ENCODE results near the gene SAMD14. TPM values are rescaled to one million over a fixed set of nuclear protein-coding genes. Genes with fewer than 3 reads are reported as not detected.

The SAMD14 gene
- polyA plus RNA-seq, 1 donor = 16.1 TPM

DNA sequence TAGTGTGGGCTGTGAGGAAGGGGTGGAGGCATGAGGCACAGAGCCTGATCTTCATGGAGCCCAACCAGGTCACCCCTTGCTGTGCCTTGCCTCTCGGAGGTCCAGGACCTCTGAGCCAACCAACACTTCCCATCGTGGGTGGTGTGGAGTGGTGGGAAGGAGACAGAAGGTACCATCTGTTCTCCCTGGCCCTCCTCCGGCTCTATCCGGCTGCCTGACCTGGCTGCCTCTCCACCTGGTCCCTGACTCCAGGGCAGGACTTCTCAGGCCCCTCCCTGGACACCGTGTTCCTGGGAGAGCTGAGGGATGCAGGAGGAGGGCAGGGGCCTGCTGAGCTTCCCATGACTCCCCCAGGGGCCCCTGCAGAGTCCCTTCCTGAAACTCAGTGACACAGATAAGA, 31.0 kb downstream of the SAMD14 start:
- no peak for DNase-seq

DNA sequence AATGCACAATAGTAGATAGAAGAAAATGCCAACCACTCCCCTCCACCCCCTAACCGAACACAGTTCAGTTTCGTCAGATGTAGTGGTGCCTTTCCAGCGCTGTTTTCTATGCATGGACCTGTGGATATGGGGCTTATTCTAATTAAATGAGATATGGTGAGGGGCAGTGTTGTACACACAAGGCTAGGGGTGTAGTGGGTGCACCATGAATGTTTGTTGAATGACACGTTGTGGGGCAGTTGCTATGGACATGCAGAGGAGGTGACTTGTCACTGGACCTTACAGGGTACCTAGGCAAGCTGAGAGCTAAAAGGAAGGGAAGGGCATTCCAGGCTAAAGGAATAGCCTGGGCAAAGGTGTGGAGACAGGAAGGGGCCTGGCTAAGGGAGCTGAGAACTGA, 31.4 kb downstream of the SAMD14 start:
- no peak for DNase-seq

DNA sequence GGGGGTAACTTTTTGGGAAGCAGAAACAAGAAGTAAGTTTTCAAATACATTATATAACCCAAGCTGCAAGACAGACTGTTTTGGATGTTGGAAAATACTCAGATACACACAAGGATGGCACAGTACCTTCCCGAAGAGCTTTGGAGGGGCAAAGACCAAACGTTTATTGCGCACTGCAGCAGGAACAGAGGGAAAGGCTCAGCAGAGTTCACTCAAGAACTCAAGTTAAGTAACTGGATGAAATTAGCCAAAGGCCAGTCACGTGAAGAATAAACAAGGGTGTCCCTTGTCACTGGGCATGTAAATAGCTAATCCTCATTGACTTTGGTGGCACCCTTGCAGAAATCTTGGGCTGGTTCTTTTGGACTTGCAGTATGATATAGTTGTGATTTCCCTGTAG, 32.0 kb downstream of the SAMD14 start:
- no peak for DNase-seq

DNA sequence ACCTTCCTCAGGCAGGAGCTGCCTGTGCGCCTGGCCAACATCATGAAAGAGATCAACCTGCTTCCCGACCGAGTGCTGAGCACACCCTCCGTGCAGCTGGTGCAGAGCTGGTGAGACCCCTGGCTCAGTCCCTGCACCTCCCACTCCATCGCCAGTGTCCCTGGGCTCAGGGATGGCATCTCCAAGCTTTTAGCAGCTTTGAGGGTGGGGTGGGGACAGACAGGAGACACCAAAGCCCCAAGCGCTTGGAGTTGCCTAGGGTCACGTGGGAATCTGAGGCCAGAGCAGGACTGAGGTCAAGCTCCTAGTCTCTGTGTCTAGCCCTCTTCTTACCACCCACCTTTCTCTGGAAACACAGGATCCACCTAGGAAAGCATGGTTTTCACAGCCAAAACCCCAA, 32.5 kb downstream of the SAMD14 start:
- DNase-seq = no peak

DNA sequence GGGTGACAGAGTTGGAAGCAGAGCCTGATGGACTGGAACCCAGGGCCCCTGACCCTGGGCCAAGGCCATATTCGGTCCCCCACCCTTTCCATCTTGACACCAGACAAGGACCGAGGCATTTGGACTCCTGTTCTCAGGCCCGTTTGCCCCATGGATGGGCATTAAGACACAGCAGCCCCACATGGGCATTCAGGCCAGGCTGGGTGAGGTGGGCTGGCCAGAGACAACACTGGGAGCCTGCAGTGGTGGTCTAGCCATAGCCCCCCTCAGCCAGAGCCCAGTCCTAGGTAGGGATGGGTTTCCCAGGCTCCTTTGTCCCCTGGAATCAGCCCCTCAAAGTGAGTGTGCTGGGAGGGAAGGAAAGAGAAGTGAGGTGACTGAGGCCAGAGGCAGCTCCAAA, 33.2 kb downstream of the SAMD14 start:
- no peak for DNase-seq

DNA sequence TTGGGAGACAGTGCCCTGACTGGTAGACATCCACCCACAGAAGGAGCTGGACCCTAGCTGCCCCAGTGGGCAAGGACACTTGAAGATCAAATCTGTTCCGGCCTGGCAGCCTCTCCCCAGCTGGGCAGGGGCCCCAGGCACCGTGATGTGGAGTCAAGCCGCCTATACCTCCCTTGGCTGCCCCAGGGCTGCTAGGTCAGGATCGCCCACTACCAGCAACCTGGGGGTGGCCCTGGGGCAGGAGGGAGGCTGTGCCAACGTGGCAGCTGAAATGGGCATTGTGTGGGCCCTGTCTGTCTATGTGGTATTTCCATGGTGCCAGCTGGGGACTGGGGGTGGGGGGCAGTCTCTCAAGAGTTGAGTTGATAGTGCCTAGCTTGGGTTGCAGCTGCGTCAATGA, 33.9 kb downstream of the SAMD14 start:
- DNase-seq = no peak

DNA sequence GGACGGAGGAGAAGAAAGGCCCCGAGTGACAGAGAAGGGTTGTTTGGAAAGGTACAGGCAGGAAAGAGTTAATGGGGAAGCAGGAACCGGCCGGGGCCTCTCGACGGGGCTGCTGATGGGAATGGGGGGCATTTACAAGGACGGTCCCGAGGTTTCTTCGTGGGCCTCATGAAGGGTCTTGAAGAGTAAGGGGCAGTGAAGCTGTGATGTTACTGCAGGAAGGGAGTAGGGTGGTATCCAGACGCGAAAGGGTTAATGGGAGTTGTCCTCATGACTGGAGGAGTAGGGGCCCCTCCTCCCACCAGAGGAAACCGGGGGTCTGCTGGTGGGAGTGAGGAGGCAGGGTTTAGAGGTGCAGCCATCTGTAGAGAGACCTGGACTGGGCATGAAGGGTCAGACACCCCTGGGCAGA, 34.3 kb downstream of the SAMD14 start:
- no peak for DNase-seq

DNA sequence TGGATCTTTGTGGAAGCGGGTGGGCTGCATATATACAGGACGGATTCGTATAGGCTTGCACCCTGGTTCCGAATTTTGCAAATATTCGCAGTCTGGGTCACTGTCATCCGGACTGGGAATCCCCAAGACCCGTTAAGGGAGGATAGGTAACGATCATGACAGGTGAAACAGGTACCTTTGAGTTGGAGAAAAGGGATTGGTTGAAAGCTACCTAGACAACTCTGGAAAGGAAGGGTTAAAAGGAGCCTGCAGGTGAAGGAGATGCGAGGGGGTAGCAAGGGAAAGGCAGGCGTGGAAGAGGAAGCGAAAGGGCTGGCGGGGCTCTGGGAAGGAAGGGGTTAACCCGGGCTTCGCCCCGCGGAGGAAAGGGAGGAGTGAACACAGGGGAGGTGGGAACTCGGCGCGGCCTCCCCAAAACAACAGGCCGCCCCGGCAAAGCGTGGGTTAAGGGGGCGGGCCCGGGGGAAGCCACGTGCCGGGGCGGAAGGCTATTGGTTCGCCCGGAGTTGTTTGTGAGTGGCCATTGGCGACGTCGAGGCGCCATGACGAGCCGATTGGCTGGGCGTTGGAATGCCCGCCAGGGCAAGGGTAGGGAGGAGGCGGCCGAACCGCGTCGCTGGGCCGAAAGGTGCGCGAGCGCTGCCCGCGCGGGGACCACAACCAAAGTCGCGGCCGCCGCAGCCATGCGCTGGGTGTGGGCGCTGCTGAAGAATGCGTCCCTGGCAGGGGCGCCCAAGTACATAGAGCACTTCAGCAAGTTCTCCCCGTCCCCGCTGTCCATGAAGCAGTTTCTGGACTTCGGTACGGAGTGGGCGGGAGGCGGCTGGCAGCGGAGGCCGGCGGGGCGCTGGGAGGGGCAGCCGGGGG, 35.0 kb downstream of the SAMD14 start, which contains the start of gene PDK2:
Gene PDK2, plus strand, starts transcription at position 599 of the 867 bp plus-strand sequence. Its CDS starts 85 bp downstream, at position 684.
- DNase-seq = peak; percentile 96

DNA sequence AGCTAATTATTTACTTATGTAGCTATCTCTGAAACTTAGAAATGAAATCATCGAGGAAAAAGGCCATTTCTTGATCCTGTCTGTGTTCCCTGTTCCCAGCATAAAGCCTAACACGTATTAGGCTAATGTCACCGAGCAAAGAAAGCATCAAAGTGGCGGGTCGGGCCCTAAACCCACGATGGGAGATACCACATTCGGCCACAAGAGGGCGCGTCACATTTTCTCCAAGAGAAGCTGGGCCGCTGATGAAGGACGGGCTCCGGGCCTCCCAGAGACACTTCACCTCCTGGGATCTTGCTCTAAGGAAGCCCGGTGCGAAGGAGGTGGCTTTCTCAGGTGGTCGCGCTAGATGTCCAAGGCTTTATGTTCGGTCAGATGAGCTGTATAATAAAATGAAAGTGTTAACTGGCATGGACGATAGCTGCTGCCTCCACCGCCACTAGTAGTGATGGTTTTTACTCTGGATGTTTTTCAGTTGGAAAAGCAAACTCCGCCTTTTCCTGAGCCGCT, 35.7 kb downstream of the SAMD14 start:
- peak; percentile 93 for DNase-seq

DNA sequence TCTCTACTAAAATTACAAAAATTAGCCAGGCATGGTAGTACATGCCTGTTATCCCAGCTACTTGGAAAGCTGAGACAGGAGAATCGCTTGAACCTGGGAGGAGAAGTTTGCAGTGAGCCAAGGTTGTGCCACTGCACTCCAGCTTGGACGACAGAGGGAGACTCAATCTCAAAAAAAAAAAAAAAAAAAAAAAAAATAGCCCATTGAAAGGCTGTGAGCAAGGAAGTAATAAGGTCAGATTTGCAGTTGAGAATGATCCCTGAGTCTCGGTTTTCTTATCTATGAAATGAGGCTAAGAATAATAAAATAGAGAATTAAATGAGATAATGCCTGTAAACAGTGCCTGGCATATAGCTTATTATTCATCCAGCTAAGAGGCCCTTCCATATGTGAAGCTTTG, 36.2 kb downstream of the SAMD14 start:
- no peak for DNase-seq

DNA sequence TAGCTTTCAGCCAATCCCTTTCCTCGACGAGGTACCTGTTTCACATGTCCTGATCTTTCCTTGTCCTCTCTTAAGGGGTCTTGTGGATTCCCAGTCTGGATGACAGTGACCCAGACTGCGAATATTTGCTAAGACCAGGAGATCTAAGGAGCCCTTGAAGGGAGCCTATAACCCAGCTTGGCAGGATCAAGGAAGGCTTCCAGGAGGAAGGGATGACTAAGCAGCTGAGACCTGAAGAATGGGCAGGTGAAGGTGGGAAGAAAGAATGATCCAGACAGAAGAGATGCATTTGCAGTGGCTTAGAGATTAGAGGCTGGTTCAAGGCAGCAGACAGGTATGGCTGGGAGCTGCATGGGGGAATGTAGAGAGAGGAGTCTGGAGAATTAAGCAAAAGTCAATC, 36.7 kb downstream of the SAMD14 start:
- no peak for DNase-seq

DNA sequence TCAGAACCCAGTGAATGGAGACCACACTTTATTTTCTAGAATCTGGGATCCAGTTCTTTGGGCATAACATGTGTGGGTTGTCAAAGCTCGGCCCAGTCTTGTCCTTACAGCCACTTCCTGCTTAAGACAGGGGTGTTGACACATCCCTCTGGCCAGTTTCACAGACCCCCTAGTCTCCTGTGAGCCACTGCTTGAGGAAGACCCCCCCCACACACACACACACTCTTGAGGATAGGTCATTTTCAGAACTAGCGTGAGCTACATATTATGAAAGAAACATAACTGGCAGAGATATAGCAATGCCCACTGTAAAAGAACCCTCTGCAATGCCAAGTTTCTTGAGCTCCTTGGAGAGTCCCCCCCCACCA, 38.1 kb downstream of the SAMD14 start:
- no peak for DNase-seq

DNA sequence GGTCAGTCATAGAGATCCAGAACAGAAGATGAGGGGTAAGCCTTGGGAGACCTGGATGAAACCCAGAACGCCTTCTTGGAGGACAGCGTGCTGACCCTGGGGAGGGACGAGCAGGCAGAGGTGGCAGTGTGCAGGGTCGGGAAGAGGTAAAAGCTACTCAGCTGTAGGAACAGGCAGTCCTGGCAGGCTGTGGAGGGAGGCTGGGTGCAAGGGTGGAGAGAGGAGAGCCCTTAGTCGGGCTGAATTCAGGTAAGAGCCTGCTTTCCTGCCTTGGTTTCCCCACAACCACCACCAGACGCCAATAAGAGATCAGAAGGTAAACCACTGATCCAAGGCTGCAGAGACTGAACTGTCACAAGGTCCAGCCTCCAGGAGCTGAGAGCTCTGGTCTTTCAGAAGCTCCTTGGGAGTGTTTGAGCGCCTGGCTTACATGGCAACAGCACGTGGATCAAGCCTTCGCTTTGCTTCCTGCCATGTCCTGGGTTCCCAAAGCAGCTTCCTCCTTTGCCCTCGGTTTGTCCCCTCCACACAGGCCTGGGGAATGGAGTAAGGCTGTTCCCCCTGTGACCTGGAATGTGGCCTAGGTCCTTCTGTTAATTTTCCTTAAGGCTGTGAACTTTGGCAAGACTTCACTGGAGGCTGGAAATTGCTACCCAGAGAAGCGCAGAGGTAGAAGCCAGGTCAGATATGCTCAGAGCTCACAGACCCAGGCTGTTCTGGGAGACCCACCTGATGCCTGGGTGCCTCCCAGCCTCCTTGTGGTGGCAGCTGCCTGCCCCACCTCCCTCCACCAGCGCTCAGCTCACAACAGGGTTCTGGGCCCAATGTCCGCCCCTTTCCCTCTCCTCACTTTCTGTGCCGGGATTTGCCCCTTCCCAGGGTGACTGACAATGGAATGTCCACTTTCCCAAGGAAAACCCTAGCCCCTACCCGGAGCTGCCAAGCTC, 38.7 kb downstream of the SAMD14 start:
- DNase-seq = no peak

DNA sequence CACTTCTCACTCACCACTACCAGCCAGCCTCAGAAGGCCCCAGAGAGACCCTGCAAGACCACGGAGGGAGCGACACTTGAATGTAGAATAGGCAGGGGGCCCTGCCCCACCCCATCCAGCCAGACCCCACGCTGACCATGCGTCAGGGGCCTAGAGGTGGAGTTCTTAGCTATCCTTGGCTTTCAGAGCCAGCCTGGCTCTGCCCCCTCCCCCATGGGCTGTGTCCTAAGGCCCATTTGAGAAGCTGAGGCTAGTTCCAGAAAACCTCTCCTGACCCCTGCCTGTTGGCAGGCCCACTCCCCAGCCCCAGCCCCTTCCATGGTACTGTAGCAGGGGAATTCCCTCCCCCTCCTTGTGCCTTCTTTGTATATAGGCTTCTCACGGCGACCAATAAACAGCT, 39.9 kb downstream of the SAMD14 start:
- DNase-seq = no peak

DNA sequence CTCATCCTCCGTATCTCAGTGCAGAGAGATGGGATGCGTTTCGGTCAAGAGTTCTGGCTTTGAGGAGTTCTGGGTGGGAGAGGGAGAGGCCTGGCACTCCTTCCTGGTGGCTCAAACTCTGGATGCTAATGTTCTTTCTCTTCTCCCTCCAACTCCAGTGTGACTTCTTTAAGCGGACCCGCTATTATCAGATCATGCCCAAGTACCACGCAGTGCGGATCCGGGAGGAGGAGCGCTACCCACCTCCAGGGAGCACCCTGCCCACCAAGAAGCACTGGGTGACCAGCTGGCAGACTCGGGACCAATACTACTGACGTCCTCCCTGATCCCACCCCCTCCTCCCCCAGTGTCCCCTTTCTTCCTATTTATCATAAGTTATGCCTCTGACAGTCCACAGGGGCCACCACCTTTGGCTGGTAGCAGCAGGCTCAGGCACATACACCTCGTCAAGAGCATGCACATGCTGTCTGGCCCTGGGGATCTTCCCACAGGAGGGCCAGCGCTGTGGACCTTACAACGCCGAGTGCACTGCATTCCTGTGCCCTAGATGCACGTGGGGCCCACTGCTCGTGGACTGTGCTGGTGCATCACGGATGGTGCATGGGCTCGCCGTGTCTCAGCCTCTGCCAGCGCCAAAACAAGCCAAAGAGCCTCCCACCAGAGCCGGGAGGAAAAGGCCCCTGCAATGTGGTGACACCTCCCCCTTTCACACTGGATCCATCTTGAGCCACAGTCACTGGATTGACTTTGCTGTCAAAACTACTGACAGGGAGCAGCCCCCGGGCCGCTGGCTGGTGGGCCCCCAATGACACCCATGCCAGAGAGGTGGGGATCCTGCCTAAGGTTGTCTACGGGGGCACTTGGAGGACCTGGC, 40.8 kb downstream of the SAMD14 start:
- DNase-seq = no peak

DNA sequence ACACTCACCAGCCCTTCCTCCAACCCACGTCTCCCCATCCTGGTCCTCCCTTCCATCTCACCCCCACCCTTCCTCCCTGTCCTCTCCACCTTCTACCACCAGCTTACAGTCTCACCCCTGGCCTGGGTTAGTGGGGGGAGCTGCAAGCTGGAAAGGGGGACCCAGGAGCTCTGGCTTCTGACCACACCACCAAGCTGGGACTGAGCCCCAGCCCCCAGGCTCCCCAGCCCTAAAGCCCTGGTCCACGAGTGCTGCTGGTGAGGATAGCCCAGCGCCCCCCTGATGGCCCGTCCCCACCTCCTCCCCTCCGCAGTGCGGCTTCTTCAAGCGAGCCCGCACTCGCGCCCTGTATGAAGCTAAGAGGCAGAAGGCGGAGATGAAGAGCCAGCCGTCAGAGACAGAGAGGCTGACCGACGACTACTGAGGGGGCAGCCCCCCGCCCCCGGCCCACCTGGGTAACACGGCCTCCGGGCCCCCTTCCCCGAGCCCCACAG, 42.0 kb downstream of the SAMD14 start:
- no peak for DNase-seq

DNA sequence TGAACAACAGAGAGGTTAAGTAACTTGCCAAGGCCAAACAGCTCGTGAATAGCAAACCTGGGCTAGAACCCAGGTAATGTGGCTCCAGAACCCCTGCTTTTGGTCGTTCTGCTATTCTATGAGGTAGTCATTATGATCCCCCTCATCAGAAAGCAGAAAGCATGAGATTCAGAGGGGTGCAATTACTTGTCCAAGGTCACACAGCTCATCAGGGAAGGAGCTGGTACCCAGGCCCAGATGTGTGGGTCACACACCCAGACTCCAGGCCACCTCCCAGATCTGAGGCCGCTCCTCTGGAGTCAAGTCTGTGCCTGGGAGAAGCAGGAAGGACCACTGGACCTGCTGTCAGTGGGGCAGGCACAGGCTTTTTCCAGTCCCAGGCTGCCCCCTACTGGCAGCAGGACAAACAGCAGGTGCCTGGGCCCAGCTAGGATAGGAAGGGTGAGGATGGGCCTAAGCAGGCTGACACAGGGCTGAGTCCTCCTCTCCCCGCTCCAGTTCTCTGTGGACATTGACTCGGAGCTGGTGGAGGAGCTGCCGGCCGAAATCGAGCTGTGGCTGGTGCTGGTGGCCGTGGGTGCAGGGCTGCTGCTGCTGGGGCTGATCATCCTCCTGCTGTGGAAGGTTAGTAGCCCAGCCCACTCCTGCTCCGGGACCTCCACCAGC, 42.6 kb downstream of the SAMD14 start:
- peak; percentile 45 for DNase-seq

DNA sequence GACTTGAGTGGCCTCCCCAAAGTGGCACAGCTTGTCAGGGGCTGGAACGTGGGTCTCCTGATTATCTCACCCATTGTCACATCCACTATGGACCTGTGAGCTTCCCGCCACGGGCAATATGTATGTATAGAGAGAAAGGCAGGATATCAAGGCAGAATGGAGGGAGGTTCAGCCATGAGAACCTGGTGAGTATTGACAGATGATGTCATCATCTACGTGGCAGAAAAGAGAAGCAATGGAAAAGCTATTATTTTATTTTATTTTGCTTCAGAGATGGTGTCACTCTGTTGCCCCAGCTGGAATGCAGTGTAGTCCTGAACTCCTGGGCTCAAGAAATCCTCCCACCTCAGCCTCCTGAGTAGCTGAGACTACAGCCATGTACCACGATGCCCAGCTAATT, 48.2 kb downstream of the SAMD14 start:
- no peak for DNase-seq

DNA sequence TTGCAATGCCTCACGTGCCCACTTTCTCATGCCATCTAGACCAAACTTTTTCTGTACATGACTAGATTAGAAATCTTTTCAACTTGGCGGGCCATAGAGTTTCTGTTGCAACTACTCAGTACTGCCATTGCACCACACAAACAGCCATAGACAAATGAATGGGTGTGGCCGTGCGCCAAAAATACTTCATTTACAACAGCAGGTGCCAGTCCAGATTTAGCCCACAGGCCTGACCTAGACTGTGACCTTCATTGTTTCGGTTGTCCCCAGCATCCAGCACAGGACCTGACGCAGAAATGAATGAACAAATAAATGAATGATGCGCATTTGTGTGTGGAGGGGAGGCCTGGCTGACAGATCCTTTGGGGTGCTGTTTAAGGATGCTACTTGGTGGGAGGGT, 49.1 kb downstream of the SAMD14 start:
- DNase-seq = no peak

DNA sequence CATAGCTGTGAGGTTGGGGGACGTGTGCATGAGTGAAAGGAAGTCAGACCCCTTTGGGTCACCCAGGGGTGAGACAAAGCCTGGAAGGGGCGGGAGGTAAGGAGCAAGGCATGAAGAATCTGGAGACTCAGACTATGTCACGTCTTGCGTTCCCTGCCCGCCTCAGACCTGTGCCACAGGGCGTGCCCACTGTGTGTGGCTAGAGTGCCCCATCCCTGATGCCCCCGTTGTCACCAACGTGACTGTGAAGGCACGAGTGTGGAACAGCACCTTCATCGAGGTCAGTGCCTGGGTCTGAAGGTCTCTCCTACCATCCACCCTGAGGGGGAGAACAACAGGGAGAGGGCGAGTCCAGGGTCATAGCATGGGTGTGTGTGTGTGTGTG, 49.9 kb downstream of the SAMD14 start:
- DNase-seq = no peak

Data from left kidney (tissue), 2 donors.